Mesenchymal stem cell (in vitro differentiated cells and primary cell): ENCODE measurements around the gene LRRTM1.

Experiments used
- DNase-seq: peaks from one replicate; pipeline ENCODE4 v3.0.0-alpha.2; 2013
- H2AFZ ChIP-seq: one replicate; pipeline ENCODE4 v1.6.1; 2013; ENCODE audit warnings: low read depth, mild to moderate bottlenecking, control low read depth, inconsistent platforms, low read length, moderate library complexity
- H2AK5ac ChIP-seq: 2 replicates; pipeline ENCODE4 v1.6.1; 2013; ENCODE audit warnings: low read length, moderate library complexity, mild to moderate bottlenecking, inconsistent platforms; ENCODE audit not compliant: severe bottlenecking
- H2BK120ac ChIP-seq: one replicate; pipeline ENCODE4 v1.6.1; 2013; ENCODE audit warnings: low read depth, mild to moderate bottlenecking, inconsistent platforms, low read length, moderate library complexity
- H2BK12ac ChIP-seq, 2 experiments: one replicate each; pipeline ENCODE4 v1.6.1; 2013; ENCODE audit warnings: inconsistent platforms in 2 of 2, low read length in 2 of 2, mild to moderate bottlenecking in 2 of 2, moderate library complexity in 2 of 2, control low read depth in 1 of 2
- H2BK15ac ChIP-seq: one replicate; pipeline ENCODE4 v1.6.1; 2013; ENCODE audit warnings: mild to moderate bottlenecking, low read depth, inconsistent platforms; ENCODE audit not compliant: poor library complexity, severe bottlenecking
- H2BK5ac ChIP-seq: 2 replicates; pipeline ENCODE4 v1.6.1; 2013; ENCODE audit warnings: low read depth, mild to moderate bottlenecking, low read length, control low read depth, inconsistent platforms; ENCODE audit not compliant: poor library complexity, severe bottlenecking
- H3K14ac ChIP-seq, 2 experiments: one replicate each; pipeline ENCODE4 v1.6.1; 2013; ENCODE audit warnings: inconsistent platforms in 2 of 2, low read length in 2 of 2, control low read depth in 1 of 2, mild to moderate bottlenecking in 1 of 2, moderate library complexity in 1 of 2
- H3K18ac ChIP-seq, 2 experiments: one replicate each; pipeline ENCODE4 v1.6.1; 2013; ENCODE audit warnings: inconsistent platforms in 2 of 2, low read length in 2 of 2, control low read depth in 1 of 2, low read depth in 1 of 2, mild to moderate bottlenecking in 1 of 2
- H3K23ac ChIP-seq, 2 experiments: one replicate each; pipeline ENCODE4 v1.6.1; 2013; ENCODE audit warnings: inconsistent platforms in 2 of 2, low read length in 2 of 2, mild to moderate bottlenecking in 2 of 2, moderate library complexity in 2 of 2, control low read depth in 1 of 2
- H3K27ac ChIP-seq: 2 replicates; pipeline ENCODE4 v1.5.1; 2013; ENCODE audit warnings: mild to moderate bottlenecking, moderate library complexity, low read length, control low read depth, inconsistent platforms; ENCODE audit not compliant: poor library complexity, severe bottlenecking
- H3K27me3 ChIP-seq, 2 experiments: 2 replicates each; pipeline versions ENCODE4 v1.6.1 to v1.7.0; 2013; ENCODE audit warnings: low read length in 2 of 2, mild to moderate bottlenecking in 2 of 2, moderate library complexity in 2 of 2, control low read depth in 1 of 2, inconsistent platforms in 1 of 2; ENCODE audit not compliant: control insufficient read depth in 1 of 2, insufficient read depth in 1 of 2
- H3K36me3 ChIP-seq, 2 experiments: 2 replicates each; pipeline versions ENCODE4 v1.6.1 to v1.7.0; 2013; ENCODE audit warnings: low read length in 2 of 2, control low read depth in 1 of 2, inconsistent platforms in 1 of 2, low read depth in 1 of 2, mild to moderate bottlenecking in 1 of 2; ENCODE audit not compliant: insufficient read depth in 2 of 2, control insufficient read depth in 1 of 2
- H3K4ac ChIP-seq, 2 experiments: one replicate each; pipeline ENCODE4 v1.6.1; 2013; ENCODE audit warnings: inconsistent platforms in 2 of 2, low read length in 2 of 2, mild to moderate bottlenecking in 2 of 2, moderate library complexity in 2 of 2, control low read depth in 1 of 2, low read depth in 1 of 2
- H3K4me1 ChIP-seq: 2 replicates; pipeline ENCODE4 v1.6.1; 2013; ENCODE audit warnings: low read depth, low read length, control low read depth; ENCODE audit not compliant: control insufficient read depth, insufficient read depth
- H3K4me2 ChIP-seq: 2 replicates; pipeline ENCODE4 v1.6.1; 2013; ENCODE audit warnings: low read length, mild to moderate bottlenecking, inconsistent platforms; ENCODE audit not compliant: poor library complexity, severe bottlenecking
- H3K4me3 ChIP-seq, 2 experiments: 2 replicates each; pipeline versions ENCODE4 v1.5.1 to v1.7.0; 2013; ENCODE audit warnings: low read length in 2 of 2, mild to moderate bottlenecking in 2 of 2, control low read depth in 1 of 2, low read depth in 1 of 2; ENCODE audit not compliant: insufficient read depth in 1 of 2
- H3K79me1 ChIP-seq: replicated peaks from 2 replicates; pipeline ENCODE4 v1.6.1; 2013; ENCODE audit warnings: mild to moderate bottlenecking, control low read depth, low read length, inconsistent platforms; ENCODE audit not compliant: poor library complexity, severe bottlenecking
- H3K9ac ChIP-seq: 2 replicates; pipeline ENCODE4 v1.7.0; 2013; ENCODE audit warnings: mild to moderate bottlenecking, low read length, moderate library complexity
- H3K9me3 ChIP-seq: 2 replicates; pipeline ENCODE4 v1.7.0; 2013; ENCODE audit warnings: mild to moderate bottlenecking, low read length; ENCODE audit not compliant: control insufficient read depth
- H4K8ac ChIP-seq: one replicate; pipeline ENCODE4 v1.6.1; 2013; ENCODE audit warnings: inconsistent platforms, mild to moderate bottlenecking, low read length, moderate library complexity
- H4K91ac ChIP-seq: one replicate; pipeline ENCODE4 v1.6.1; 2013; ENCODE audit warnings: mild to moderate bottlenecking, low read length, inconsistent platforms
- whole genome bisulfite sequencing: methylation state at CpG from one replicate; pipeline ENCODE4 v1.1.7; 2013; ENCODE audit warnings: mixed read lengths; 5-methylcytosine and 5-hydroxymethylcytosine counted together

The LRRTM1 gene

DNA sequence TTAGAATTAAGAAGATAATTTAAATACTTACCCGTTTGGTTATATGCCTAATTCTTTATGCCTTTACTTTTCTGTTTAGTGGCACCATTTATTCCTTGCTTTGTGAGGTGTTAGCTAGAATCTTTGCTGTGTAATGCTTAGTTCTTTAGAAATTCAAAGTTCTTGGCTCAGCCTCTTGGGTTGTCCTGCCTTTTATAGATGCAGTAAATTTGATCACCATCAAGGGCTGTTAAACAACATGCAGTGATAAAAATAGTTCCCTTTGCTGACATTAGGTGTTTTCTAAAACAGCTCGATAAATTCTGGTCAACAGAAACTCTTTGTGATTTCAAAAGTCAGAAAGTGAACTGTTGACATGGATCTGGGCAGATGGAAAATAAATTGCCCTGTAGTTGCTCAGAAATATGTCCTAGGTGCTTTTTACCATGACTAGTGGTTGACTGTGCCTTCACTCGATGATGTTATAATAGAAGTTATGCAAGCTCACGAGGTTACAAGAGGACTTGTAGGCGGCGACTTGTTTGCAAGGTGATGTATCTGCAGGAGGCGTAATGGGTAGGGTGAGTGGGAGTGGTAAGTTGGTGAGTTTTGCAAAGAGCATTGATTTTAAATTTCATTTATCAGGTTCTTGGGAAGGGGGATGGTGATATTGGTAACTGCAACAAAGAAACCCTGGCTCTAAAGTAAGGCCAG lies 52.1 kb downstream of the LRRTM1 start:
- no peak overlapping the region for H3K18ac ChIP-seq
- H3K27ac ChIP-seq = no peak overlapping the region
- no peak overlapping the region for H4K91ac ChIP-seq
- H3K4me3 ChIP-seq = no peak overlapping the region
- H3K27me3 ChIP-seq = peaks cover 0 to 8% of the 10 kb centered on the region in 2 experiments
- H3K79me1 ChIP-seq = no peaks in the 10 kb centered on the region
- no peak overlapping the region for H3K4me2 ChIP-seq
- DNase-seq = no peak
- H4K8ac ChIP-seq = no peak overlapping the region
- H3K4ac ChIP-seq = no peak overlapping the region
- no peak overlapping the region for H2BK15ac ChIP-seq
- no peaks in the 10 kb centered on the region for H3K36me3 ChIP-seq
- no peaks in the 10 kb centered on the region for H3K9me3 ChIP-seq
- H2BK12ac ChIP-seq = no peak overlapping the region
- no peak overlapping the region for H3K23ac ChIP-seq
- no peak overlapping the region for H3K9ac ChIP-seq
- H2AK5ac ChIP-seq = no peak overlapping the region
- no peak overlapping the region for H2AFZ ChIP-seq
- H3K14ac ChIP-seq = no peak overlapping the region
- no peak overlapping the region for H2BK120ac ChIP-seq
- 87% methylated on average over 6 of the region's 7 CpGs for WGBS
- no peak overlapping the region for H2BK5ac ChIP-seq
- H3K4me1 ChIP-seq = no peaks in the 10 kb centered on the region
